HG03108 (cell line): ENCODE measurements around the gene GPR39.
"Not testable (repeated sequence)": the region's sequence is repeated elsewhere in the genome, so short reads cannot be mapped to it uniquely, and the experiment has no call there.

Experiments
- ATAC-seq: cut with Tn5 transposase; IDR thresholded peaks from one replicate; pipeline ENCODE4 v1.9.1; 2021; ENCODE audit warnings: moderate library complexity; ENCODE audit not compliant: unreplicated experiment

Gene GPR39

GRCh38 chr2:132489150-132489549 is 72.5 kb downstream of the GPR39 start:
- ATAC-seq: no peak

GRCh38 chr2:132495881-132496280 is 79.3 kb downstream of the GPR39 start:
- no peak for ATAC-seq

- ATAC-seq: no peak
Measured at GRCh38 chr2:132496555-132496954, 80.0 kb downstream of the GPR39 start.

- ATAC-seq: no peak
Measured at GRCh38 chr2:132497591-132497990, 81.0 kb downstream of the GPR39 start.

- ATAC-seq: no peak
Measured at GRCh38 chr2:132503701-132504100, 87.1 kb downstream of the GPR39 start.

GRCh38 chr2:132515010-132515409 is 98.4 kb downstream of the GPR39 start:
- no peak for ATAC-seq

GRCh38 chr2:132517386-132517785 is 100.8 kb downstream of the GPR39 start:
- no peak for ATAC-seq

GRCh38 chr2:132518302-132518701 is 101.7 kb downstream of the GPR39 start:
- ATAC-seq: no peak

- no peak for ATAC-seq
Measured at GRCh38 chr2:132519566-132519965, 103.0 kb downstream of the GPR39 start.

GRCh38 chr2:132521341-132521740 is 104.7 kb downstream of the GPR39 start:
- ATAC-seq: no peak

- no peak for ATAC-seq
Measured at GRCh38 chr2:132522901-132523300, 106.3 kb downstream of the GPR39 start.

- ATAC-seq: not testable (repeated sequence)
Measured at GRCh38 chr2:132537061-132537460, 120.5 kb downstream of the GPR39 start.

- ATAC-seq: no peak
Measured at GRCh38 chr2:132538331-132538855, 121.8 kb downstream of the GPR39 start.

GRCh38 chr2:132540166-132540565 is 123.6 kb downstream of the GPR39 start:
- ATAC-seq: no peak

- ATAC-seq: no peak
Measured at GRCh38 chr2:132542953-132543569, 126.5 kb downstream of the GPR39 start.

- ATAC-seq: no peak
Measured at GRCh38 chr2:132544006-132544630, 127.5 kb downstream of the GPR39 start.

- no peak for ATAC-seq
Measured at GRCh38 chr2:132547090-132547687, 130.6 kb downstream of the GPR39 start.

- ATAC-seq: no peak
Measured at GRCh38 chr2:132549935-132550670, 133.5 kb downstream of the GPR39 start.

- ATAC-seq: no peak
Measured at GRCh38 chr2:132550946-132551345, 134.3 kb downstream of the GPR39 start.

GRCh38 chr2:132557694-132558093 is 141.1 kb downstream of the GPR39 start:
- ATAC-seq: no peak

- ATAC-seq: no peak
Measured at GRCh38 chr2:132559326-132559725, 142.7 kb downstream of the GPR39 start.

- no peak for ATAC-seq
Measured at GRCh38 chr2:132559921-132560320, 143.3 kb downstream of the GPR39 start.
